Mucosa of descending colon (tissue), 3 donors: ENCODE measurements around the gene EXOC6B. TPM values are rescaled to one million over a fixed set of nuclear protein-coding genes. Genes with fewer than 3 reads are reported as not detected.

Experiments
- ATAC-seq: fragments of 200-7000 bp; cut with Tn5 transposase; one replicate; pipeline ENCODE4 v1.9.1; 2020; ENCODE audit warnings: mild to moderate bottlenecking, moderate library complexity
- DNase-seq, 3 donors: peaks; one replicate each; pipeline ENCODE4 v3.0.0-alpha.2; 2020
- H3K36me3 ChIP-seq: fragments of 200-600 bp; one replicate; pipeline ENCODE4 v1.8.0; 2021; ENCODE audit warnings: low read depth, mild to moderate bottlenecking
- H3K4me1 ChIP-seq: fragments of 200-600 bp; one replicate; pipeline ENCODE4 v1.8.0; 2021; ENCODE audit warnings: low read depth, mild to moderate bottlenecking
- H3K4me3 ChIP-seq: fragments of 200-600 bp; one replicate; pipeline ENCODE4 v1.8.0; 2021; ENCODE audit warnings: mild to moderate bottlenecking
- H3K9me3 ChIP-seq: fragments of 200-600 bp; one replicate; pipeline ENCODE4 v1.8.0; 2021; ENCODE audit warnings: mild to moderate bottlenecking
- intact Hi-C, 2 donors: fragments of 100-400 bp; cut with DNase I in 1 of 2; cut with micrococcal nuclease in 1 of 2; formaldehyde crosslinking; loops; one replicate each; pipeline versions ENCODE4 v1.11.0 to v1.11.1; 2022; cut with DNase I, micrococcal nuclease
- total RNA-seq, 3 donors: library from RNA; stranded (reverse); fragmentation: NEBNext Ultra II Directional in 2 of 3; extraction: Animal tissue kit (Norgen Biotek cat#: 25700) in 2 of 3; gene quantifications; one replicate each; pipeline versions ENCODE4 v1.2.1 to v1.2.4, GENCODE V29; 2021 to 2023
- TF ChIP-seq, protein P1 (sequence below): fragments of 200-600 bp; IDR thresholded peaks from one replicate; pipeline ENCODE4 v1.8.0; 2022; ENCODE audit warnings: antibody characterized with exemption, mild to moderate bottlenecking
- donor health status: DM: no; HTN: no; CAD: no; lungs with moderate emphysema.
- donor health status: DM: no; HTN: no; CAD: no.
- donor health status: DM: no; HTN: yes; CAD: no.

The EXOC6B gene
- total RNA-seq, 3 donors from 2014 or later = 19.4 to 52.4 (median 28.8) TPM

DNA sequence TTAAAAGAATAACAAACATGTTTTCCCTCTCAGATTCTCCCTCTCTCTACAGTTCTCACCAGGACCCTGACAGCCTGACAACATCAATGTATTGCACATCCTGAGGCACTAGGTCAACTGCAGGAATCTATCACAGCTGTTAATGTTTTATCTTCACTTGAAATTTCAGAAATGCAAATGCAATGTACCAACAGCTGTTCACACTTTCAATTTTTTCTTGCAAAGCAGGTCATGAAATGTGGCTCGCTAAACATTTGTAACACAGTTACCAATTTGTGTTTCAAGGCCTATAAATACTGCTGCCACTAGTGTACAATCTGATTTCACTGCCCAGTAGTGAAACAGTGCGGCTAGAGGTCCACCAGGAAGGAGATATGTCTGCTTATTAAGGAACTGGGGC lies 147.8 kb downstream of the EXOC6B start:
- intact Hi-C loops = no loop called here
- Histone ChIP-seq H3K9me3 (no peaks in the 10 kb centered on the region), H3K4me1 (no peaks in the 10 kb centered on the region), H3K4me3 (no peak overlapping the region), H3K36me3 (no peaks in the 10 kb centered on the region)
- ATAC-seq (no peak), DNase-seq (no peak)
- TF ChIP-seq, protein P1, sequence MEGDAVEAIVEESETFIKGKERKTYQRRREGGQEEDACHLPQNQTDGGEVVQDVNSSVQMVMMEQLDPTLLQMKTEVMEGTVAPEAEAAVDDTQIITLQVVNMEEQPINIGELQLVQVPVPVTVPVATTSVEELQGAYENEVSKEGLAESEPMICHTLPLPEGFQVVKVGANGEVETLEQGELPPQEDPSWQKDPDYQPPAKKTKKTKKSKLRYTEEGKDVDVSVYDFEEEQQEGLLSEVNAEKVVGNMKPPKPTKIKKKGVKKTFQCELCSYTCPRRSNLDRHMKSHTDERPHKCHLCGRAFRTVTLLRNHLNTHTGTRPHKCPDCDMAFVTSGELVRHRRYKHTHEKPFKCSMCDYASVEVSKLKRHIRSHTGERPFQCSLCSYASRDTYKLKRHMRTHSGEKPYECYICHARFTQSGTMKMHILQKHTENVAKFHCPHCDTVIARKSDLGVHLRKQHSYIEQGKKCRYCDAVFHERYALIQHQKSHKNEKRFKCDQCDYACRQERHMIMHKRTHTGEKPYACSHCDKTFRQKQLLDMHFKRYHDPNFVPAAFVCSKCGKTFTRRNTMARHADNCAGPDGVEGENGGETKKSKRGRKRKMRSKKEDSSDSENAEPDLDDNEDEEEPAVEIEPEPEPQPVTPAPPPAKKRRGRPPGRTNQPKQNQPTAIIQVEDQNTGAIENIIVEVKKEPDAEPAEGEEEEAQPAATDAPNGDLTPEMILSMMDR = no peak

DNA sequence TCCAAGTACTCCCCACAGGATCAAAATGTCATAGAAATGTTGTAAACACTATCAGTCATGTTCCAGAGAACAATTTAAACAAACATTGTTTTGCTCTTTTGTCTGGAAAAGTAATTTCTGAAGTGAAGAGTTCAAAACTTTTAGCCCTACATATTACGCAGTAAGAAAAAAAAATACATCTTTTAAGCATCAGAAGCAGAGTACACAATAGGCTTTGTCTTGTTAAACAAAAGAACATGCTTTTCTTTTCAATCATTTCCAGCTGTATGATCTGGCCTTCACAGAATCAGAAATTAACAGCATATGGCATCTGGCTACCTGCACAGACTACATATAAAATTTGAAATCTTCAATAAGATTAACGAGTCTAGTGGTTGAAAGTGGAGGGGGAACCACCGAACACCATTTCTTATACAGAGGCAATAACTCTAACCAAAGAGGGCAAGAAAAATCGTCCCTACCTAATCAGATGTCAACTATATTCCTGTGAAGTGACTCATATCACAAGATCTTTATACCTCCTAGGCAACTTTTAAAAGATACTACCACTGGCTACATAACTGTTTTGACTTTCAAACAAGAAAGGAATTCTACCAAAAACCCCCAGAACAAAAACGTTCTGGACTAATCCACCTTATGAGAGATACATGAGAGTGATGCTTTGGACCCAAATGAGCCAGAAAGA lies 149.3 kb downstream of the EXOC6B start:
- no peaks in the 10 kb centered on the region for H3K4me1 ChIP-seq
- DNase-seq = no peak
- no peak overlapping the region for H3K4me3 ChIP-seq
- TF ChIP-seq, protein P1 = no peak
- ATAC-seq = no peak
- no peaks in the 10 kb centered on the region for H3K9me3 ChIP-seq
- intact Hi-C loops = no loop called here
- no peaks in the 10 kb centered on the region for H3K36me3 ChIP-seq

- DNase-seq (no peak), ATAC-seq (peak; percentile 22)
Measured at GRCh38 chr2:72674982-72675915, 150.6 kb downstream of the EXOC6B start.

GRCh38 chr2:72673279-72673678 lies 152.6 kb downstream of the EXOC6B start:
- TF ChIP-seq, protein P1 = no peak
- intact Hi-C loops = no loop called here
- no peaks in the 10 kb centered on the region for H3K36me3 ChIP-seq
- peak; percentile 82 for ATAC-seq
- H3K4me3 ChIP-seq = no peak overlapping the region
- DNase-seq = no peak
- no peaks in the 10 kb centered on the region for H3K4me1 ChIP-seq
- H3K9me3 ChIP-seq = no peaks in the 10 kb centered on the region

More at GRCh38 chr2:72674982-72675915, 150.6 kb downstream of the EXOC6B start:
- Histone ChIP-seq H3K4me3 (no peak overlapping the region), H3K36me3 (no peaks in the 10 kb centered on the region), H3K4me1 (no peaks in the 10 kb centered on the region), H3K9me3 (no peaks in the 10 kb centered on the region)
- TF ChIP-seq, protein P1 = no peak
- intact Hi-C loops = no loop called here

GRCh38 chr2:72669121-72669520 lies 156.7 kb downstream of the EXOC6B start:
- Histone ChIP-seq H3K9me3 (peaks cover 3% of the 10 kb centered on the region), H3K36me3 (no peaks in the 10 kb centered on the region), H3K4me1 (no peaks in the 10 kb centered on the region), H3K4me3 (no peak overlapping the region)
- DNase-seq (no peak), ATAC-seq (no peak)
- TF ChIP-seq, protein P1 = no peak
- intact Hi-C loops = no loop called here
